ENCODE results near the gene PPIF. TPM values are rescaled to one million over a fixed set of nuclear protein-coding genes. Genes with fewer than 3 reads are reported as not detected.

Gene PPIF
- total RNA-seq, 2 donors from 2014 or later, result 63.0 to 87.6 TPM

DNA sequence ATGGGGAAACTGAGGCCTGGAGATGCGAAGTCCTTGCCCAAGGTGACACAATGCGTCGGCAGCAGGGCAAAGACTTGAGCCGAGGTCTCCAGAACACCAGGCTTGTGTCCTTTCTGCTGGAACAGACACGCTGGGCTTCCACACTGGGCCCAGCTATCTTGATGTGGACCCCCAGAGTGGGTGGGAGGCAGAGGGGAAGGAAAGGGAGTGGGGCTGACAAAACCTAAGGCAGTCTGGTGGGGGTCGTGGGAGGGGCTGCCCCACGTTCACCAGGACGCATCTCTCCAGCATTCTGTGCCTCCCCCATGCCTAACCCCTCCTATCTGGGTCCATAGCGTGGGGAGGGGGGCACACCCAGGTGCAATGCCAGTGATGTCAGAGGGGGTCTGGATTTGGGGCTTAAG, 38.1 kb downstream of the PPIF start:
- peaks cover 0 to 46% of the 10 kb centered on the region in 2 donors for H3K4me1 ChIP-seq
- peaks cover 23% of the 10 kb centered on the region for H3K36me3 ChIP-seq
- no peaks in the 10 kb centered on the region for H3K9me3 ChIP-seq
- DNase-seq (ENCODE audit: low spot score), result peak; percentile 49
- TF ChIP-seq CTCF (IDR thresholded peaks at IDR 0.05), result no peak
- no peaks in the 10 kb centered on the region for H3K27me3 ChIP-seq
- H3K4me3 ChIP-seq, result no peak overlapping the region
- H3K27ac ChIP-seq, result no peak overlapping the region

- Histone ChIP-seq H3K27me3 (no peaks in the 10 kb centered on the region), H3K4me1 (peaks cover 0 to 44% of the 10 kb centered on the region in 2 donors), H3K36me3 (peaks cover 23% of the 10 kb centered on the region), H3K27ac (no peak overlapping the region), H3K9me3 (no peaks in the 10 kb centered on the region), H3K4me3 (no peak overlapping the region)
- TF ChIP-seq CTCF (IDR thresholded peaks at IDR 0.05), result no peak
- DNase-seq (ENCODE audit: low spot score), result peak; percentile 57
Measured at GRCh38 chr10:79385804-79386531, 38.7 kb downstream of the PPIF start.

- Histone ChIP-seq H3K4me3 (no peak overlapping the region), H3K27ac (no peak overlapping the region), H3K27me3 (no peaks in the 10 kb centered on the region), H3K36me3 (peaks cover 23% of the 10 kb centered on the region), H3K4me1 (peaks cover 0 to 44% of the 10 kb centered on the region in 2 donors), H3K9me3 (no peaks in the 10 kb centered on the region)
- peak; percentile 57 for DNase-seq (ENCODE audit: low spot score)
- TF ChIP-seq CTCF (IDR thresholded peaks at IDR 0.05), result no peak
Measured at GRCh38 chr10:79386637-79387465, 39.6 kb downstream of the PPIF start.

- Histone ChIP-seq H3K4me1 (peaks cover 0 to 44% of the 10 kb centered on the region in 2 donors), H3K27me3 (no peaks in the 10 kb centered on the region), H3K27ac (peak overlapping the region in 1 of 2 donors; percentile 16), H3K4me3 (no peak overlapping the region), H3K36me3 (peaks cover 23% of the 10 kb centered on the region), H3K9me3 (no peaks in the 10 kb centered on the region)
- no peak for TF ChIP-seq CTCF (IDR thresholded peaks at IDR 0.05)
- DNase-seq (ENCODE audit: low spot score), result no peak
Measured at GRCh38 chr10:79387466-79387973, 40.3 kb downstream of the PPIF start.

- Histone ChIP-seq H3K27ac (peak overlapping the region in 1 of 2 donors; percentile 16), H3K36me3 (peaks cover 25% of the 10 kb centered on the region), H3K4me1 (peaks cover 0 to 44% of the 10 kb centered on the region in 2 donors), H3K27me3 (no peaks in the 10 kb centered on the region), H3K9me3 (no peaks in the 10 kb centered on the region), H3K4me3 (no peak overlapping the region)
- DNase-seq (ENCODE audit: low spot score), result peak; percentile 52
- no peak for TF ChIP-seq CTCF (IDR thresholded peaks at IDR 0.05)
Measured at GRCh38 chr10:79387974-79388850, 40.9 kb downstream of the PPIF start.
